WTC11 (cell line): ENCODE data around the gene PUDP. TPM values are rescaled to one million over a fixed set of nuclear protein-coding genes. Genes with fewer than 3 reads are reported as not detected.
"Not testable (repeated sequence)": the region's sequence is repeated elsewhere in the genome, so short reads cannot be mapped to it uniquely, and the experiment has no call there.

Source experiments
- ATAC-seq: fragments of 200-7000 bp; cut with Tn5 transposase; 2 replicates; pipeline ENCODE4 v1.10.0; 2021; ENCODE audit warnings: mild to moderate bottlenecking, moderate library complexity
- CTCF ChIA-PET: fragments of 300-600 bp; sonication (Branson Sonifier 250); formaldehyde crosslinking; loops from one replicate; lab custom pipeline; 2021; ENCODE audit warnings: antibody characterized with exemption; lab: Charles Lee
- POLR2A ChIA-PET: fragments of 350-600 bp; sonication (Branson Sonifier 250); formaldehyde crosslinking; loops from one replicate; lab custom pipeline; 2021; ENCODE audit warnings: antibody characterized with exemption; lab: Charles Lee
- DNase-seq: peaks from one replicate; pipeline ENCODE4 v3.0.0; 2021; ENCODE audit warnings: low spot score
- H3K27ac Mint-ChIP-seq: 2 replicates; pipeline ENCODE4 v1.8.0; 2021; ENCODE audit warnings: mixed read lengths
- H3K27me3 Mint-ChIP-seq: 2 replicates; pipeline ENCODE4 v1.8.0; 2021; ENCODE audit warnings: low read depth, mild to moderate bottlenecking, moderate library complexity, mixed read lengths
- H3K36me3 Mint-ChIP-seq: 2 replicates; pipeline ENCODE4 v1.8.0; 2021; ENCODE audit warnings: mixed read lengths
- H3K4me1 Mint-ChIP-seq: 2 replicates; pipeline ENCODE4 v1.8.0; 2022; ENCODE audit warnings: mixed read lengths
- H3K4me3 Mint-ChIP-seq: 2 replicates; pipeline ENCODE4 v1.8.0; 2021; ENCODE audit warnings: mild to moderate bottlenecking, moderate library complexity, mixed read lengths
- H3K9me3 Mint-ChIP-seq: 2 replicates; pipeline ENCODE4 v1.8.0; 2021; ENCODE audit warnings: mixed read lengths
- ARID4B ChIP-seq: sonication (generic); formaldehyde crosslinking; IDR thresholded peaks from 2 replicates; pipeline ENCODE4 v1.8.0; 2023; ENCODE audit warnings: missing genetic modification reagents, mild to moderate bottlenecking, borderline replicate concordance
- ATF1 ChIP-seq: sonication (generic); formaldehyde crosslinking; IDR thresholded peaks from 2 replicates; pipeline ENCODE4 v1.8.1; 2023; ENCODE audit warnings: mild to moderate bottlenecking, moderate library complexity, missing genetic modification reagents
- EMX1 ChIP-seq: fragments of 250-450 bp; sonication (Bioruptor Pico); IDR thresholded peaks from 2 replicates; pipeline ENCODE4 v1.8.0; 2021; ENCODE audit warnings: mild to moderate bottlenecking
- ESRRA ChIP-seq: sonication (generic); formaldehyde crosslinking; IDR thresholded peaks from 2 replicates; pipeline ENCODE4 v1.8.1; 2022; ENCODE audit warnings: mild to moderate bottlenecking, missing genetic modification reagents, borderline replicate concordance
- ETV6 ChIP-seq: sonication (generic); formaldehyde crosslinking; IDR thresholded peaks from 2 replicates; pipeline ENCODE4 v1.8.1; 2022; ENCODE audit warnings: mild to moderate bottlenecking, missing genetic modification reagents
- FOXJ3 ChIP-seq: sonication (generic); formaldehyde crosslinking; IDR thresholded peaks from 2 replicates; pipeline ENCODE4 v1.9.0; 2021; ENCODE audit warnings: missing genetic modification reagents, mild to moderate bottlenecking, borderline replicate concordance
- FOXP4 ChIP-seq: sonication (generic); formaldehyde crosslinking; IDR thresholded peaks from 2 replicates; pipeline ENCODE4 v1.8.0; 2022; ENCODE audit warnings: mild to moderate bottlenecking, missing genetic modification reagents
- HMGXB4 ChIP-seq: sonication (generic); formaldehyde crosslinking; IDR thresholded peaks from 2 replicates; pipeline ENCODE4 v1.8.1; 2023; ENCODE audit warnings: mild to moderate bottlenecking, moderate library complexity, missing genetic modification reagents
- JAZF1 ChIP-seq: fragments of 250-450 bp; sonication (Bioruptor Pico); IDR thresholded peaks from 2 replicates; pipeline ENCODE4 v1.9.0; 2021; ENCODE audit warnings: moderate library complexity, mild to moderate bottlenecking, inconsistent platforms
- NFYB ChIP-seq: sonication (generic); formaldehyde crosslinking; conservative IDR thresholded peaks from 2 replicates; pipeline ENCODE4 v1.8.0; 2022; ENCODE audit warnings: low read depth, missing genetic modification reagents
- OVOL2 ChIP-seq: fragments of 250-450 bp; sonication (Bioruptor Pico); IDR thresholded peaks from 2 replicates; pipeline ENCODE4 v1.9.0; 2021; ENCODE audit warnings: mild to moderate bottlenecking, borderline replicate concordance
- TCF7 ChIP-seq: sonication (generic); formaldehyde crosslinking; IDR thresholded peaks from 2 replicates; pipeline ENCODE4 v1.8.0; 2022; ENCODE audit warnings: mild to moderate bottlenecking, low read depth, missing genetic modification reagents, moderate library complexity
- ZMAT4 ChIP-seq: fragments of 250-450 bp; sonication (Bioruptor Pico); IDR thresholded peaks from 2 replicates; pipeline ENCODE4 v1.9.0; 2021; ENCODE audit warnings: mild to moderate bottlenecking
- ZNF219 ChIP-seq: sonication (generic); formaldehyde crosslinking; IDR thresholded peaks from 2 replicates; pipeline ENCODE4 v1.8.0; 2023; ENCODE audit warnings: missing genetic modification reagents, mild to moderate bottlenecking, borderline replicate concordance
- ZNF317 ChIP-seq: sonication (generic); formaldehyde crosslinking; IDR thresholded peaks from 2 replicates; pipeline ENCODE4 v1.8.1; 2023; ENCODE audit warnings: low read depth, mild to moderate bottlenecking, moderate library complexity, missing genetic modification reagents, borderline replicate concordance
- total RNA-seq: library from RNA; stranded (reverse); gene quantifications from 3 replicates; pipeline ENCODE4 v1.2.3, GENCODE V29; 2021
- TF ChIP-seq, protein P1 (sequence below): sonication (generic); formaldehyde crosslinking; IDR thresholded peaks from 2 replicates; pipeline ENCODE4 v1.8.1; 2023; ENCODE audit warnings: mild to moderate bottlenecking, missing genetic modification reagents

Gene PUDP
- total RNA-seq, 1 experiment from 2014 or later = 20.8 TPM

- CTCF ChIA-PET = no interaction called here
These were observed 128.4 kb downstream of the PUDP start for GRCh38 chrX:7019555-7019954.

GRCh38 chrX:7012262-7012834 lies 135.6 kb downstream of the PUDP start:
- H3K9me3 Mint-ChIP-seq, CTCF ChIA-PET: not testable (repeated sequence)

More at GRCh38 chrX:7019555-7019954, 128.4 kb downstream of the PUDP start:
- Mint-ChIP-seq H3K9me3 (no peaks in the 10 kb centered on the region), H3K36me3 (no peaks in the 10 kb centered on the region), H3K27ac (no peak overlapping the region), H3K4me1 (peaks cover 4% of the 10 kb centered on the region; the same call in 1 of the 2 replicates), H3K27me3 (no peaks in the 10 kb centered on the region; the same call in 1 of the 2 replicates), H3K4me3 (no peak overlapping the region)
- POLR2A ChIA-PET = no interaction called here
- TF ChIP-seq TCF7 (CRISPR knock-in tag) (no peak), NFYB (CRISPR knock-in tag) (no peak), OVOL2 (CRISPR knock-in tag) (no peak), FOXJ3 (no peak), HMGXB4 (CRISPR knock-in tag) (no peak), EMX1 (CRISPR knock-in tag) (no peak), ETV6 (CRISPR knock-in tag) (no peak), ZMAT4 (no peak), JAZF1 (CRISPR knock-in tag) (no peak), ZNF219 (no peak), ESRRA (CRISPR knock-in tag) (no peak), ZNF317 (CRISPR knock-in tag) (no peak), ARID4B (CRISPR knock-in tag) (no peak), FOXP4 (CRISPR knock-in tag) (no peak), ATF1 (CRISPR knock-in tag) (no peak)
- TF ChIP-seq, protein P1, sequence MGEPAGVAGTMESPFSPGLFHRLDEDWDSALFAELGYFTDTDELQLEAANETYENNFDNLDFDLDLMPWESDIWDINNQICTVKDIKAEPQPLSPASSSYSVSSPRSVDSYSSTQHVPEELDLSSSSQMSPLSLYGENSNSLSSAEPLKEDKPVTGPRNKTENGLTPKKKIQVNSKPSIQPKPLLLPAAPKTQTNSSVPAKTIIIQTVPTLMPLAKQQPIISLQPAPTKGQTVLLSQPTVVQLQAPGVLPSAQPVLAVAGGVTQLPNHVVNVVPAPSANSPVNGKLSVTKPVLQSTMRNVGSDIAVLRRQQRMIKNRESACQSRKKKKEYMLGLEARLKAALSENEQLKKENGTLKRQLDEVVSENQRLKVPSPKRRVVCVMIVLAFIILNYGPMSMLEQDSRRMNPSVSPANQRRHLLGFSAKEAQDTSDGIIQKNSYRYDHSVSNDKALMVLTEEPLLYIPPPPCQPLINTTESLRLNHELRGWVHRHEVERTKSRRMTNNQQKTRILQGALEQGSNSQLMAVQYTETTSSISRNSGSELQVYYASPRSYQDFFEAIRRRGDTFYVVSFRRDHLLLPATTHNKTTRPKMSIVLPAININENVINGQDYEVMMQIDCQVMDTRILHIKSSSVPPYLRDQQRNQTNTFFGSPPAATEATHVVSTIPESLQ (CRISPR knock-in tag) = no peak
- TF ChIP-seq, all 79 proteins: peak for 0
- ATAC-seq (no peak), DNase-seq (no peak)

DNA sequence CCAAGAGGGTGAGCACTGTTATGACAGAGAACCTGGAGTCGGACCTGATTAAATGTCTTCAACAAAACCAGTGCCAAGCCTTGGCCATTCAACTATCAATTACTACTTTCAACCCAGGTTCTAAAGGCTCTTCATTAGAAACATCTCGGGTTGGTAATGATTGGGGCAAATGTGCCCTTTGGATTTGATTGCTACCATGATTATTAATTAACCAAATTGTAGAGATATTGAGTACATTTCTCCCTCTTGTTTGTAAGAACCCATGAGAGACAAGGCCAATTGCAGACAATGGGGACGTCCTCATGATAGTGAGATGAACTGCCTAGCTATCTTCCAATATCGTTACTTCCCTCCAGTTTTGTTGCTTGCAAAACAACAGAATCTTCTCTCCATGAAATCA lies 137.1 kb downstream of the PUDP start:
- CTCF ChIA-PET, H3K4me1 Mint-ChIP-seq, H3K27me3 Mint-ChIP-seq, DNase-seq, H3K27ac Mint-ChIP-seq, H3K4me3 Mint-ChIP-seq, H3K9me3 Mint-ChIP-seq, POLR2A ChIA-PET, H3K36me3 Mint-ChIP-seq, ATAC-seq: not testable (repeated sequence)

More at GRCh38 chrX:7012262-7012834, 135.6 kb downstream of the PUDP start:
- H3K27me3 Mint-ChIP-seq, H3K27ac Mint-ChIP-seq, DNase-seq, H3K4me3 Mint-ChIP-seq, H3K36me3 Mint-ChIP-seq, H3K4me1 Mint-ChIP-seq, ATAC-seq, POLR2A ChIA-PET: not testable (repeated sequence)

DNA sequence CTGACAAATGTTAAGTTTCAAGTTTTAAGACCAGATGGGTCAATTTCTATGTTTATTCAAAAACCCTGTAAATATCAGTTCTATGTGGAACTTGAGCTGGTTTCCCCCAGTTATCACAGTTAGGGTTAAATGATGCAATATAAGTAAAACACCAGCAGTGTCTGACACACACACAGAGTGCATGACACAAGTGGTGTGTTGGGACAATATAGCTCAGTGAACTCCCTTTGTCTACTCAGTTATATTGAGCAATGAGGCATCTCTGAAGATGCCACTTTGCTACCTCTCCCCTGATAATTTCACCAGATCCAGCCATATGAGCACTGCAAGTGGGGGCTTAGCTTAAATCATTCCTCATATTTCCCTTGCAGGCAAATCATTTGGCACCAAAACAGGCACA lies 140.6 kb downstream of the PUDP start:
- H3K27ac Mint-ChIP-seq, H3K4me1 Mint-ChIP-seq, DNase-seq, H3K36me3 Mint-ChIP-seq, H3K27me3 Mint-ChIP-seq, POLR2A ChIA-PET, CTCF ChIA-PET, ATAC-seq, H3K4me3 Mint-ChIP-seq: not testable (repeated sequence)
- H3K9me3 Mint-ChIP-seq = peaks cover 18% of the 10 kb centered on the region
